ENCODE results near the gene PSMC2.

DNA sequence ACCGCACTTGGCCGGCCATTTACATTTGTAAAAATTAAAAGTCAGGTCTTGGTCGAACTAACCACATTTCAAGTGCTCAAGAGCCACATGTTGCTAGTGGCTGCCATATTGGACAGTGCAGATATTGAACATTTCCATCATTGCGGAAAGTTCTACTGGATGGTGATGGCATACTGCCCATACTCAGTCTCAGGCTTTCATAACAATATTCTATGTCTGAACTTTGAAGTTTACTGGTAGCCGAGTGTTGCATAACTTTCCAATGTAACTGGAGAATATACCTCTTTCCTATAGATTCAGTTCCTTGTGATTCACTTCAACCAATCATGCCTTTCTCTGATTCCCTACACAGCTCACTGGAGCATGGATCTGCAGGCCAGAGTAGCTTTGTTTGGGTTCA is 43.7 kb downstream of the PSMC2 start:
- TF ChIP-seq, protein P1, sequence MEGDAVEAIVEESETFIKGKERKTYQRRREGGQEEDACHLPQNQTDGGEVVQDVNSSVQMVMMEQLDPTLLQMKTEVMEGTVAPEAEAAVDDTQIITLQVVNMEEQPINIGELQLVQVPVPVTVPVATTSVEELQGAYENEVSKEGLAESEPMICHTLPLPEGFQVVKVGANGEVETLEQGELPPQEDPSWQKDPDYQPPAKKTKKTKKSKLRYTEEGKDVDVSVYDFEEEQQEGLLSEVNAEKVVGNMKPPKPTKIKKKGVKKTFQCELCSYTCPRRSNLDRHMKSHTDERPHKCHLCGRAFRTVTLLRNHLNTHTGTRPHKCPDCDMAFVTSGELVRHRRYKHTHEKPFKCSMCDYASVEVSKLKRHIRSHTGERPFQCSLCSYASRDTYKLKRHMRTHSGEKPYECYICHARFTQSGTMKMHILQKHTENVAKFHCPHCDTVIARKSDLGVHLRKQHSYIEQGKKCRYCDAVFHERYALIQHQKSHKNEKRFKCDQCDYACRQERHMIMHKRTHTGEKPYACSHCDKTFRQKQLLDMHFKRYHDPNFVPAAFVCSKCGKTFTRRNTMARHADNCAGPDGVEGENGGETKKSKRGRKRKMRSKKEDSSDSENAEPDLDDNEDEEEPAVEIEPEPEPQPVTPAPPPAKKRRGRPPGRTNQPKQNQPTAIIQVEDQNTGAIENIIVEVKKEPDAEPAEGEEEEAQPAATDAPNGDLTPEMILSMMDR (conservative IDR thresholded peaks at IDR 0.05; ENCODE audit: low read depth in 2 of 2) = no peak
- TF ChIP-seq EZH2 (IDR thresholded peaks at IDR 0.05; ENCODE audit: low read depth, unreplicated experiment) (no peak), POLR2AphosphoS5 (IDR thresholded peaks at IDR 0.05; ENCODE audit: low read depth) (no peak), EZH2phosphoT487 (IDR thresholded peaks at IDR 0.05; ENCODE audit: unreplicated experiment) (no peak), JUNB (IDR thresholded peaks at IDR 0.05; ENCODE audit: unreplicated experiment) (no peak), CREB1 (CRISPR knock-in tag; IDR thresholded peaks at IDR 0.05; ENCODE audit: low read depth) (no peak)
- TF ChIP-seq, protein P2, sequence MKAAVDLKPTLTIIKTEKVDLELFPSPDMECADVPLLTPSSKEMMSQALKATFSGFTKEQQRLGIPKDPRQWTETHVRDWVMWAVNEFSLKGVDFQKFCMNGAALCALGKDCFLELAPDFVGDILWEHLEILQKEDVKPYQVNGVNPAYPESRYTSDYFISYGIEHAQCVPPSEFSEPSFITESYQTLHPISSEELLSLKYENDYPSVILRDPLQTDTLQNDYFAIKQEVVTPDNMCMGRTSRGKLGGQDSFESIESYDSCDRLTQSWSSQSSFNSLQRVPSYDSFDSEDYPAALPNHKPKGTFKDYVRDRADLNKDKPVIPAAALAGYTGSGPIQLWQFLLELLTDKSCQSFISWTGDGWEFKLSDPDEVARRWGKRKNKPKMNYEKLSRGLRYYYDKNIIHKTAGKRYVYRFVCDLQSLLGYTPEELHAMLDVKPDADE (IDR thresholded peaks at IDR 0.05) = no peak
- TF ChIP-seq, protein P3, sequence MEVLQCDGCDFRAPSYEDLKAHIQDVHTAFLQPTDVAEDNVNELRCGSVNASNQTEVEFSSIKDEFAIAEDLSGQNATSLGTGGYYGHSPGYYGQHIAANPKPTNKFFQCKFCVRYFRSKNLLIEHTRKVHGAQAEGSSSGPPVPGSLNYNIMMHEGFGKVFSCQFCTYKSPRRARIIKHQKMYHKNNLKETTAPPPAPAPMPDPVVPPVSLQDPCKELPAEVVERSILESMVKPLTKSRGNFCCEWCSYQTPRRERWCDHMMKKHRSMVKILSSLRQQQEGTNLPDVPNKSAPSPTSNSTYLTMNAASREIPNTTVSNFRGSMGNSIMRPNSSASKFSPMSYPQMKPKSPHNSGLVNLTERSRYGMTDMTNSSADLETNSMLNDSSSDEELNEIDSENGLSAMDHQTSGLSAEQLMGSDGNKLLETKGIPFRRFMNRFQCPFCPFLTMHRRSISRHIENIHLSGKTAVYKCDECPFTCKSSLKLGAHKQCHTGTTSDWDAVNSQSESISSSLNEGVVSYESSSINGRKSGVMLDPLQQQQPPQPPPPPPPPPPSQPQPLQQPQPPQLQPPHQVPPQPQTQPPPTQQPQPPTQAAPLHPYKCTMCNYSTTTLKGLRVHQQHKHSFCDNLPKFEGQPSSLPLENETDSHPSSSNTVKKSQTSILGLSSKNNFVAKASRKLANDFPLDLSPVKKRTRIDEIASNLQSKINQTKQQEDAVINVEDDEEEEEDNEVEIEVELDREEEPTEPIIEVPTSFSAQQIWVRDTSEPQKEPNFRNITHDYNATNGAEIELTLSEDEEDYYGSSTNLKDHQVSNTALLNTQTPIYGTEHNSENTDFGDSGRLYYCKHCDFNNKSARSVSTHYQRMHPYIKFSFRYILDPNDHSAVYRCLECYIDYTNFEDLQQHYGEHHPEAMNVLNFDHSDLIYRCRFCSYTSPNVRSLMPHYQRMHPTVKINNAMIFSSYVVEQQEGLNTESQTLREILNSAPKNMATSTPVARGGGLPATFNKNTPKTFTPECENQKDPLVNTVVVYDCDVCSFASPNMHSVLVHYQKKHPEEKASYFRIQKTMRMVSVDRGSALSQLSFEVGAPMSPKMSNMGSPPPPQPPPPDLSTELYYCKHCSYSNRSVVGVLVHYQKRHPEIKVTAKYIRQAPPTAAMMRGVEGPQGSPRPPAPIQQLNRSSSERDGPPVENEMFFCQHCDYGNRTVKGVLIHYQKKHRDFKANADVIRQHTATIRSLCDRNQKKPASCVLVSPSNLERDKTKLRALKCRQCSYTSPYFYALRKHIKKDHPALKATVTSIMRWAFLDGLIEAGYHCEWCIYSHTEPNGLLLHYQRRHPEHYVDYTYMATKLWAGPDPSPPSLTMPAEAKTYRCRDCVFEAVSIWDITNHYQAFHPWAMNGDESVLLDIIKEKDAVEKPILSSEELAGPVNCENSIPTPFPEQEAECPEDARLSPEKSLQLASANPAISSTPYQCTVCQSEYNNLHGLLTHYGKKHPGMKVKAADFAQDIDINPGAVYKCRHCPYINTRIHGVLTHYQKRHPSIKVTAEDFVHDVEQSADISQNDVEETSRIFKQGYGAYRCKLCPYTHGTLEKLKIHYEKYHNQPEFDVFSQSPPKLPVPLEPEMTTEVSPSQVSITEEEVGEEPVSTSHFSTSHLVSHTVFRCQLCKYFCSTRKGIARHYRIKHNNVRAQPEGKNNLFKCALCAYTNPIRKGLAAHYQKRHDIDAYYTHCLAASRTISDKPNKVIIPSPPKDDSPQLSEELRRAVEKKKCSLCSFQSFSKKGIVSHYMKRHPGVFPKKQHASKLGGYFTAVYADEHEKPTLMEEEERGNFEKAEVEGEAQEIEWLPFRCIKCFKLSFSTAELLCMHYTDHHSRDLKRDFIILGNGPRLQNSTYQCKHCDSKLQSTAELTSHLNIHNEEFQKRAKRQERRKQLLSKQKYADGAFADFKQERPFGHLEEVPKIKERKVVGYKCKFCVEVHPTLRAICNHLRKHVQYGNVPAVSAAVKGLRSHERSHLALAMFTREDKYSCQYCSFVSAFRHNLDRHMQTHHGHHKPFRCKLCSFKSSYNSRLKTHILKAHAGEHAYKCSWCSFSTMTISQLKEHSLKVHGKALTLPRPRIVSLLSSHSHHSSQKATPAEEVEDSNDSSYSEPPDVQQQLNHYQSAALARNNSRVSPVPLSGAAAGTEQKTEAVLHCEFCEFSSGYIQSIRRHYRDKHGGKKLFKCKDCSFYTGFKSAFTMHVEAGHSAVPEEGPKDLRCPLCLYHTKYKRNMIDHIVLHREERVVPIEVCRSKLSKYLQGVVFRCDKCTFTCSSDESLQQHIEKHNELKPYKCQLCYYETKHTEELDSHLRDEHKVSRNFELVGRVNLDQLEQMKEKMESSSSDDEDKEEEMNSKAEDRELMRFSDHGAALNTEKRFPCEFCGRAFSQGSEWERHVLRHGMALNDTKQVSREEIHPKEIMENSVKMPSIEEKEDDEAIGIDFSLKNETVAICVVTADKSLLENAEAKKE (CRISPR knock-in tag; IDR thresholded peaks at IDR 0.05) = no peak
- TF ChIP-seq, protein P4, sequence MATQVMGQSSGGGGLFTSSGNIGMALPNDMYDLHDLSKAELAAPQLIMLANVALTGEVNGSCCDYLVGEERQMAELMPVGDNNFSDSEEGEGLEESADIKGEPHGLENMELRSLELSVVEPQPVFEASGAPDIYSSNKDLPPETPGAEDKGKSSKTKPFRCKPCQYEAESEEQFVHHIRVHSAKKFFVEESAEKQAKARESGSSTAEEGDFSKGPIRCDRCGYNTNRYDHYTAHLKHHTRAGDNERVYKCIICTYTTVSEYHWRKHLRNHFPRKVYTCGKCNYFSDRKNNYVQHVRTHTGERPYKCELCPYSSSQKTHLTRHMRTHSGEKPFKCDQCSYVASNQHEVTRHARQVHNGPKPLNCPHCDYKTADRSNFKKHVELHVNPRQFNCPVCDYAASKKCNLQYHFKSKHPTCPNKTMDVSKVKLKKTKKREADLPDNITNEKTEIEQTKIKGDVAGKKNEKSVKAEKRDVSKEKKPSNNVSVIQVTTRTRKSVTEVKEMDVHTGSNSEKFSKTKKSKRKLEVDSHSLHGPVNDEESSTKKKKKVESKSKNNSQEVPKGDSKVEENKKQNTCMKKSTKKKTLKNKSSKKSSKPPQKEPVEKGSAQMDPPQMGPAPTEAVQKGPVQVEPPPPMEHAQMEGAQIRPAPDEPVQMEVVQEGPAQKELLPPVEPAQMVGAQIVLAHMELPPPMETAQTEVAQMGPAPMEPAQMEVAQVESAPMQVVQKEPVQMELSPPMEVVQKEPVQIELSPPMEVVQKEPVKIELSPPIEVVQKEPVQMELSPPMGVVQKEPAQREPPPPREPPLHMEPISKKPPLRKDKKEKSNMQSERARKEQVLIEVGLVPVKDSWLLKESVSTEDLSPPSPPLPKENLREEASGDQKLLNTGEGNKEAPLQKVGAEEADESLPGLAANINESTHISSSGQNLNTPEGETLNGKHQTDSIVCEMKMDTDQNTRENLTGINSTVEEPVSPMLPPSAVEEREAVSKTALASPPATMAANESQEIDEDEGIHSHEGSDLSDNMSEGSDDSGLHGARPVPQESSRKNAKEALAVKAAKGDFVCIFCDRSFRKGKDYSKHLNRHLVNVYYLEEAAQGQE (IDR thresholded peaks at IDR 0.05; ENCODE audit: unreplicated experiment) = no peak

All from GM23338 (cell line).